A673 (cell line): Measurements from ENCODE around the gene MACROH2A2.
"Not testable (repeated sequence)": the region's sequence is repeated elsewhere in the genome, so short reads cannot be mapped to it uniquely, and the experiment has no call there.

ENCODE experiments used
- CTCF ChIP-seq: fragments of 300-800, 200-600 bp; sonication (generic); conservative IDR thresholded peaks from 2 replicates; pipeline ENCODE4 v1.5.1; 2017; ENCODE audit warnings: low read depth, mild to moderate bottlenecking, antibody characterized with exemption, low read length, moderate library complexity, mixed read lengths
- EZH2 ChIP-seq: fragments of 200-600 bp; sonication (generic); IDR thresholded peaks from 2 replicates; pipeline ENCODE4 v1.6.1; 2017; ENCODE audit warnings: borderline replicate concordance, low read depth, mild to moderate bottlenecking, mixed read lengths, antibody characterized with exemption, low read length; ENCODE audit not compliant: poor library complexity, severe bottlenecking

GRCh38 chr10:70047066-70047465 lies 5.6 kb upstream of the MACROH2A2 start:
- TF ChIP-seq CTCF, EZH2: not testable (repeated sequence)
